ENCODE data around the gene PLEKHO2. TPM values are rescaled to one million over a fixed set of nuclear protein-coding genes. Genes with fewer than 3 reads are reported as not detected.

PLEKHO2 gene
- polyA plus RNA-seq, 2 of the 4 experiments (the other 2 are of a cell fraction), result 2.8 to 3.9 TPM

- no peak for FAIRE-seq
- WGBS (ENCODE audit: missing lambda C conversion rate), result 62% methylated on average over 2 of the region's 2 CpGs
- H3K9me3 ChIP-seq, result peaks cover 18% of the 10 kb centered on the region
- H3K4me3 ChIP-seq, result no peak overlapping the region
- H3K4me2 ChIP-seq, result no peak overlapping the region
- TF ChIP-seq FOSB (CRISPR knock-in tag; IDR thresholded peaks at IDR 0.05), result no peak
- TF ChIP-seq E2F6 (IDR thresholded peaks at IDR 0.05; ENCODE audit: borderline replicate concordance, low read depth), result no peak
- no peak for TF ChIP-seq CTCF (IDR thresholded peaks at IDR 0.05)
- no peak for TF ChIP-seq RARB (CRISPR knock-in tag; IDR thresholded peaks at IDR 0.05)
- TF ChIP-seq EP300 (IDR thresholded peaks at IDR 0.05), result no peak
- TF ChIP-seq HOXB13 (CRISPR knock-in tag; IDR thresholded peaks at IDR 0.05; ENCODE audit: low read depth), result no peak
- no peak for TF ChIP-seq NFE2L2 (conservative IDR thresholded peaks at IDR 0.05; ENCODE audit: low read length)
- no peak for TF ChIP-seq MYC (IDR thresholded peaks at IDR 0.05; ENCODE audit: borderline replicate concordance, low read length)
- TF ChIP-seq CBX8 (IDR thresholded peaks at IDR 0.05), result no peak
- no peak for DNase-seq (ENCODE audit: low read depth in 1 of 2, low spot score in 1 of 2)
- ChIA-PET POLR2A (no interaction called here), CTCF (interaction anchor here (1.0 to 1.8 kb wide), 2 partner anchors 16 to 171 kb away, joined by 4 read pairs; no protein-coding TSS in a partner anchor)
- H3K4me1 ChIP-seq, result peaks cover 10% of the 10 kb centered on the region; the same call in 2 of the 3 replicates
- no peak for ATAC-seq
- H3K27ac ChIP-seq, result no peak overlapping the region
Observed at GRCh38 chr15:64901914-64902313, 60.2 kb downstream of the PLEKHO2 start.

GRCh38 chr15:64902863-64903262 is 61.1 kb downstream of the PLEKHO2 start:
- no peak for TF ChIP-seq MAFK (IDR thresholded peaks at IDR 0.05; ENCODE audit: partially characterized antibody)
- no peak for TF ChIP-seq ZNF302 (CRISPR knock-in tag; IDR thresholded peaks at IDR 0.05)
- TF ChIP-seq EHMT2 (IDR thresholded peaks at IDR 0.05; ENCODE audit: low read depth), result no peak
- no peak for TF ChIP-seq NR3C1 (IDR thresholded peaks at IDR 0.05)
- TF ChIP-seq EHF (CRISPR knock-in tag; IDR thresholded peaks at IDR 0.05), result no peak
- TF ChIP-seq ZSCAN20 (CRISPR knock-in tag; IDR thresholded peaks at IDR 0.05), result no peak
- TF ChIP-seq HES2 (IDR thresholded peaks at IDR 0.05), result no peak
- TF ChIP-seq CHD2 (IDR thresholded peaks at IDR 0.05; ENCODE audit: low read length, partially characterized antibody), result no peak
- TF ChIP-seq CTCF (IDR thresholded peaks at IDR 0.05), result no peak
- no peak for TF ChIP-seq TP53 (CRISPR knock-in tag; IDR thresholded peaks at IDR 0.05)
- no peak for TF ChIP-seq NPAS2 (CRISPR knock-in tag; IDR thresholded peaks at IDR 0.05; ENCODE audit: borderline replicate concordance)
- no peak for TF ChIP-seq CEBPB (IDR thresholded peaks at IDR 0.05)
- TF ChIP-seq FOXS1 (CRISPR knock-in tag; IDR thresholded peaks at IDR 0.05), result no peak
- no peak for TF ChIP-seq JUN (IDR thresholded peaks at IDR 0.05)
- no peak for TF ChIP-seq ZFP36 (IDR thresholded peaks at IDR 0.05; ENCODE audit: borderline replicate concordance, partially characterized antibody)
- no peak for TF ChIP-seq KDM5A (IDR thresholded peaks at IDR 0.05)
- TF ChIP-seq TFCP2L1 (CRISPR knock-in tag; IDR thresholded peaks at IDR 0.05), result no peak
- no peak for TF ChIP-seq ATOH8 (CRISPR knock-in tag; IDR thresholded peaks at IDR 0.05; ENCODE audit: low read depth)
- no peak for TF ChIP-seq REST (IDR thresholded peaks at IDR 0.05)
- Histone ChIP-seq H3K27ac (no peak overlapping the region), H3K4me1 (peaks cover under 1% of the 10 kb centered on the region; the same call in 2 of the 3 replicates), H3K9me3 (peaks cover 18% of the 10 kb centered on the region), H3K4me3 (no peak overlapping the region), H3K4me2 (no peak overlapping the region)
- ChIA-PET POLR2A (no interaction called here), CTCF (interaction anchor here (0.6 to 1.1 kb wide), 3 partner anchors 10 to 67 kb away, joined by 3 read pairs; no protein-coding TSS in a partner anchor)
- ATAC-seq, result no peak
- no peak for FAIRE-seq
- no peak for DNase-seq (ENCODE audit: low read depth in 1 of 2, low spot score in 1 of 2)
- WGBS (ENCODE audit: missing lambda C conversion rate), result 80% methylated on average over 4 of the region's 4 CpGs
